ENCODE data around the gene LUC7L3. TPM values are rescaled to one million over a fixed set of nuclear protein-coding genes. Genes with fewer than 3 reads are reported as not detected.
A peak's percentile ranks its signal among the peaks of the same experiment; 100 is the strongest.
"Not testable (repeated sequence)": the region's sequence is repeated elsewhere in the genome, so short reads cannot be mapped to it uniquely, and the experiment has no call there.

The LUC7L3 gene
- polyA plus RNA-seq, 2 of the 4 experiments (the other 2 are of a cell fraction), result 209 to 211 TPM

DNA sequence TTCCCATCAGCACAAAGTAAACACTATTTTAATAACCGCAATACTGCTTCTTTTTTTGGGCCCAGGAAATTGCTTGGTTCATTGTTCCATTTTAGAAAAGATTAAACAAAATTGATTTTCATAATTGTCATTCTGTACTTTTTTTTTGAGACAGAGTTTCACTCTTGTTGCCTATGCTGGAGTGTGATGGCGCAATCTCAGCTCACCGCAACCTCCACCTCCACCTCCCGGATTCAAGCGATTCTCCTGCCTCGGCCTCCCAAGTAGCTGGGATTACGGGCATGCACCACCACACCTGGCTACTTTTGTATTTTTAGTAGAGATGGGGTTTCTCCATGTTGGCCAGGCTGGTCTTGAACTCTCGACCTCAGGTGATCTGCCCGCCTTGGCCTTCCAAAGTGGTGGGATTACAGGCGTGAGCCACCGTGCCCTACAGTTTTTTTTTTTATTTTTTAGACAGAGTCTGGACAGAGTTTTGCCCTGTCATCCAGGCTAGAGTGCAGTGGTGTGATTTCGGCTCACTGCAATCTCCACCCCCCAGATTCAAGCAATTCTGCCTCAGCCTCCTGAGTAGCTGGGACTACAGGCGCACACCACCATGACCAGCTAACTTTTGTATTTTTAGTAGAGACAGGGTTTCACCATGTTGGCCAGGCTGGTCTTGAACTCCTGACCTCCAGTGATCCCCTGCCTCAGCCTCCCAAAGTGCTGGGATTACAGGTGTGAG lies 85.5 kb downstream of the LUC7L3 start:
- DNase-seq (ENCODE audit: low read depth in 1 of 2, low spot score in 1 of 2); H3K4me3 ChIP-seq; H3K4me2 ChIP-seq; H3K9me3 ChIP-seq; H3K27ac ChIP-seq; FAIRE-seq; H3K4me1 ChIP-seq; ATAC-seq; POLR2A ChIA-PET: not testable (repeated sequence)
- CTCF ChIA-PET, result interaction anchor here (0.7 to 10.9 kb wide), 8 partner anchors 12 to 407 kb away, joined by 3 to 100 read pairs (median 4); partner anchors contain the start of gene LRRC59
- 90% methylated on average over 13 of the region's 13 CpGs for WGBS (ENCODE audit: missing lambda C conversion rate)
- 0 out of 4 replicates have a peak, but pooled peaks of 1 of the 2 experiments have one; percentile 27 for TF ChIP-seq CEBPB (IDR thresholded peaks at IDR 0.05)

DNA sequence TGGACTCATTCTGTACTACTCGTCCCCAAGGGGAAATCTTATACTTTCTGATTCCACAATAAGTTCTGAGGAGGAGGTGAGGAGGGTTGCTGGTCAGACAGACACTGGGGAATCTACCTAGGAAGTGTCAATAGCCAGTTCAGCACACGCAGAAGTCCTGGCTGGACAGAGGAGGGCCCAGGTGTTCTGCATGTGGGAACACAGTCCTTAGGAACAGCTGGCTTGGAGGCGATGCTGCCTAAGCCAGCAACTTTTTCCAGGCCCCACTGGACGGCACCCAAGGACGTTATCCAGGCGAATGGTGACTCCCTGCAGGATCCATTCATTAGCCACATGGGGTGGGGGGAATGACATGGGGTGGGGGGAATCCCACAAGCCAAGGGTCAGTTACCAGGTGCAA lies 86.1 kb downstream of the LUC7L3 start:
- CTCF ChIA-PET, result interaction anchor here (0.7 to 10.9 kb wide), 14 partner anchors 9 to 408 kb away, joined by 3 to 100 read pairs (median 4); partner anchors contain the start of genes LRRC59 and NME1
- no peaks in the 10 kb centered on the region for H3K9me3 ChIP-seq
- no peak for ATAC-seq

More for the DNA sequence above, 86.1 kb downstream of the LUC7L3 start:
- WGBS (ENCODE audit: missing lambda C conversion rate), result 91% methylated on average over 6 of the region's 6 CpGs
- no peak overlapping the region for H3K4me2 ChIP-seq
- POLR2A ChIA-PET, result no interaction called here
- H3K27ac ChIP-seq, result peak overlapping the region in 1 of 2 experiments; percentile 11; a peak in 1 of 6 replicates
- TF ChIP-seq NPAS2 (CRISPR knock-in tag; IDR thresholded peaks at IDR 0.05; ENCODE audit: borderline replicate concordance) (no peak), EHMT2 (IDR thresholded peaks at IDR 0.05; ENCODE audit: low read depth) (no peak), HOXB13 (CRISPR knock-in tag; IDR thresholded peaks at IDR 0.05; ENCODE audit: low read depth) (no peak), MAZ (IDR thresholded peaks at IDR 0.05; ENCODE audit: borderline replicate concordance, low read depth, low read length) (no peak), HDAC2 (IDR thresholded peaks at IDR 0.05) (no peak), HOXA7 (CRISPR knock-in tag; IDR thresholded peaks at IDR 0.05) (no peak), TP53 (CRISPR knock-in tag; IDR thresholded peaks at IDR 0.05) (no peak), SREBF2 (IDR thresholded peaks at IDR 0.05) (no peak), RNF2 (IDR thresholded peaks at IDR 0.05; ENCODE audit: borderline replicate concordance, low read depth) (no peak), RCOR1 (IDR thresholded peaks at IDR 0.05; ENCODE audit: low read depth, low read length) (no peak), PHF8 (IDR thresholded peaks at IDR 0.05; ENCODE audit: borderline replicate concordance, low read depth) (no peak), CHD4 (IDR thresholded peaks at IDR 0.05; ENCODE audit: borderline replicate concordance) (no peak)
- TF ChIP-seq, protein P1, sequence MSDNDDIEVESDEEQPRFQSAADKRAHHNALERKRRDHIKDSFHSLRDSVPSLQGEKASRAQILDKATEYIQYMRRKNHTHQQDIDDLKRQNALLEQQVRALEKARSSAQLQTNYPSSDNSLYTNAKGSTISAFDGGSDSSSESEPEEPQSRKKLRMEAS (IDR thresholded peaks at IDR 0.05), result no peak
- TF ChIP-seq, protein P2, sequence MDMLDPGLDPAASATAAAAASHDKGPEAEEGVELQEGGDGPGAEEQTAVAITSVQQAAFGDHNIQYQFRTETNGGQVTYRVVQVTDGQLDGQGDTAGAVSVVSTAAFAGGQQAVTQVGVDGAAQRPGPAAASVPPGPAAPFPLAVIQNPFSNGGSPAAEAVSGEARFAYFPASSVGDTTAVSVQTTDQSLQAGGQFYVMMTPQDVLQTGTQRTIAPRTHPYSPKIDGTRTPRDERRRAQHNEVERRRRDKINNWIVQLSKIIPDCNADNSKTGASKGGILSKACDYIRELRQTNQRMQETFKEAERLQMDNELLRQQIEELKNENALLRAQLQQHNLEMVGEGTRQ (IDR thresholded peaks at IDR 0.05), result no peak
- DNase-seq (ENCODE audit: low read depth in 1 of 2, low spot score in 1 of 2) (no peak), FAIRE-seq (no peak)
- H3K4me1 ChIP-seq, result no peaks in the 10 kb centered on the region; the same call in 2 of the 3 replicates
- H3K4me3 ChIP-seq, result no peak overlapping the region

Small RNA genes lying within 50 kb of the gene (small RNA-seq; reads per million reads assigned to genes)
- gene AC005921.1 (0 reads per million in 6 experiments), gene MIR8059 (0 reads per million in 6 experiments), gene RF00019 (0 reads per million in 6 experiments)

Other genes with a start within 250 kb of the LUC7L3 start
- 38.2 and 47.2 TPM in 2 replicates for gene RSAD1, start 240.7 kb upstream of the LUC7L3 start, polyA plus RNA-seq (2011; rRNA removed)
- gene RSAD1, start 240.7 kb upstream of the LUC7L3 start, polyA plus RNA-seq (2017; fragmentation: RNase III; extraction: RNeasy Plus Mini Kit Qiagen cat#74134 plus additional on column Dnase treatment), result 36.3 to 42.0 TPM (median 40.9 TPM) in 3 replicates
- gene MYCBPAP, start 211.2 kb upstream of the LUC7L3 start, polyA plus RNA-seq (2011; rRNA removed), result 2.5 and 4.1 TPM in 2 replicates
- 0.93 to 2.1 TPM (median 1.2 TPM) in 3 replicates for gene MYCBPAP, start 211.2 kb upstream of the LUC7L3 start, polyA plus RNA-seq (2017; fragmentation: RNase III; extraction: RNeasy Plus Mini Kit Qiagen cat#74134 plus additional on column Dnase treatment)
- 0.09 and 0.13 TPM in 2 replicates for gene EPN3, start 186.9 kb upstream of the LUC7L3 start, polyA plus RNA-seq (2011; rRNA removed)
- 0.18 to 0.26 TPM (median 0.20 TPM) in 3 replicates for gene EPN3, start 186.9 kb upstream of the LUC7L3 start, polyA plus RNA-seq (2017; fragmentation: RNase III; extraction: RNeasy Plus Mini Kit Qiagen cat#74134 plus additional on column Dnase treatment)
- 34.4 and 48.5 TPM in 2 replicates for gene SPATA20, start 172.4 kb upstream of the LUC7L3 start, polyA plus RNA-seq (2011; rRNA removed)
- 96.1 to 123 TPM (median 110 TPM) in 3 replicates for gene SPATA20, start 172.4 kb upstream of the LUC7L3 start, polyA plus RNA-seq (2017; fragmentation: RNase III; extraction: RNeasy Plus Mini Kit Qiagen cat#74134 plus additional on column Dnase treatment)
- gene CACNA1G, start 158.9 kb upstream of the LUC7L3 start, polyA plus RNA-seq (2011; rRNA removed), result 4.0 and 4.9 TPM in 2 replicates
- 7.5 to 9.0 TPM (median 8.9 TPM) in 3 replicates for gene CACNA1G, start 158.9 kb upstream of the LUC7L3 start, polyA plus RNA-seq (2017; fragmentation: RNase III; extraction: RNeasy Plus Mini Kit Qiagen cat#74134 plus additional on column Dnase treatment)
- 342 and 442 TPM in 2 replicates for gene ABCC3, start 84.7 kb upstream of the LUC7L3 start, polyA plus RNA-seq (2011; rRNA removed)
- gene ABCC3, start 84.7 kb upstream of the LUC7L3 start, polyA plus RNA-seq (2017; fragmentation: RNase III; extraction: RNeasy Plus Mini Kit Qiagen cat#74134 plus additional on column Dnase treatment), result 225 to 288 TPM (median 248 TPM) in 3 replicates
- gene ANKRD40, start 11.7 kb upstream of the LUC7L3 start, polyA plus RNA-seq (2011; rRNA removed), result 68.5 and 84.3 TPM in 2 replicates
- 44.2 to 55.2 TPM (median 50.1 TPM) in 3 replicates for gene ANKRD40, start 11.7 kb upstream of the LUC7L3 start, polyA plus RNA-seq (2017; fragmentation: RNase III; extraction: RNeasy Plus Mini Kit Qiagen cat#74134 plus additional on column Dnase treatment)
- gene ANKRD40CL, start 47.9 kb downstream of the LUC7L3 start, polyA plus RNA-seq (2011; rRNA removed), result 0.18 and 0.22 TPM in 2 replicates
- gene ANKRD40CL, start 47.9 kb downstream of the LUC7L3 start, polyA plus RNA-seq (2017; fragmentation: RNase III; extraction: RNeasy Plus Mini Kit Qiagen cat#74134 plus additional on column Dnase treatment), result 0.13 TPM in 1 of 3 replicates, not detected in the others
- gene WFIKKN2, start 116.0 kb downstream of the LUC7L3 start, polyA plus RNA-seq (2011; rRNA removed), result not detected in 2 replicates
- gene WFIKKN2, start 116.0 kb downstream of the LUC7L3 start, polyA plus RNA-seq (2017; fragmentation: RNase III; extraction: RNeasy Plus Mini Kit Qiagen cat#74134 plus additional on column Dnase treatment), result not detected in 3 replicates
- gene TOB1, start 146.8 kb downstream of the LUC7L3 start, polyA plus RNA-seq (2011; rRNA removed), result 101 and 133 TPM in 2 replicates
- gene TOB1, start 146.8 kb downstream of the LUC7L3 start, polyA plus RNA-seq (2017; fragmentation: RNase III; extraction: RNeasy Plus Mini Kit Qiagen cat#74134 plus additional on column Dnase treatment), result 77.9 to 111 TPM (median 103 TPM) in 3 replicates